ENCODE measurements around the gene TRIP10.
"Not testable (repeated sequence)": the region's sequence is repeated elsewhere in the genome, so short reads cannot be mapped to it uniquely, and the experiment has no call there.

TRIP10 gene

GRCh38 chr19:6700586-6701316, 38.7 kb upstream of the TRIP10 start:
- WGBS, 2 experiments (ENCODE audit: insufficient coverage in 2 of 2) = 79 to 93% methylated on average over 5 of the region's 8 CpGs
- no peaks in the 10 kb centered on the region for H3K36me3 ChIP-seq (ENCODE audit: control insufficient read depth, insufficient read depth, low read length)
- H3K4me3 ChIP-seq (ENCODE audit: extremely low read depth, insufficient read depth, low read length, poor library complexity, severe bottlenecking) = no peak overlapping the region
- no peaks in the 10 kb centered on the region for H3K9me3 ChIP-seq (ENCODE audit: control insufficient read depth, low read length)
- no peaks in the 10 kb centered on the region for H3K4me1 ChIP-seq (ENCODE audit: control insufficient read depth, insufficient read depth, low read length, poor library complexity, severe bottlenecking)
- no peak overlapping the region for H3K27ac ChIP-seq (ENCODE audit: low read depth, low read length, severe bottlenecking)

- Histone ChIP-seq H3K9me3 (ENCODE audit: control insufficient read depth, low read length) (no peaks in the 10 kb centered on the region), H3K36me3 (ENCODE audit: control insufficient read depth, insufficient read depth, low read length) (no peaks in the 10 kb centered on the region), H3K27ac (ENCODE audit: low read depth, low read length, severe bottlenecking) (no peak overlapping the region), H3K4me3 (ENCODE audit: extremely low read depth, insufficient read depth, low read length, poor library complexity, severe bottlenecking) (no peak overlapping the region), H3K4me1 (ENCODE audit: control insufficient read depth, insufficient read depth, low read length, poor library complexity, severe bottlenecking) (no peaks in the 10 kb centered on the region)
- WGBS, 2 experiments (ENCODE audit: insufficient coverage in 2 of 2) = 79 to 87% methylated on average over 6 to 8 of the region's 11 CpGs
These were observed 33.4 kb upstream of the TRIP10 start for GRCh38 chr19:6705931-6706632.

- 64% methylated on average over 2 of the region's 3 CpGs; no CpG with 5 or more reads in 1 of the 2 experiments for WGBS, 2 experiments (ENCODE audit: insufficient coverage in 2 of 2)
- Histone ChIP-seq H3K9me3 (ENCODE audit: control insufficient read depth, low read length) (no peaks in the 10 kb centered on the region), H3K36me3 (ENCODE audit: control insufficient read depth, insufficient read depth, low read length) (no peaks in the 10 kb centered on the region), H3K4me1 (ENCODE audit: control insufficient read depth, insufficient read depth, low read length, poor library complexity, severe bottlenecking) (no peaks in the 10 kb centered on the region), H3K4me3 (ENCODE audit: extremely low read depth, insufficient read depth, low read length, poor library complexity, severe bottlenecking) (no peak overlapping the region), H3K27ac (ENCODE audit: low read depth, low read length, severe bottlenecking) (no peak overlapping the region)
These were observed 32.9 kb upstream of the TRIP10 start for GRCh38 chr19:6706633-6706958.

- Histone ChIP-seq H3K27ac (ENCODE audit: low read depth, low read length, severe bottlenecking) (no peak overlapping the region), H3K4me1 (ENCODE audit: control insufficient read depth, insufficient read depth, low read length, poor library complexity, severe bottlenecking) (no peaks in the 10 kb centered on the region), H3K9me3 (ENCODE audit: control insufficient read depth, low read length) (no peaks in the 10 kb centered on the region), H3K4me3 (ENCODE audit: extremely low read depth, insufficient read depth, low read length, poor library complexity, severe bottlenecking) (no peak overlapping the region), H3K36me3 (ENCODE audit: control insufficient read depth, insufficient read depth, low read length) (no peaks in the 10 kb centered on the region)
- whole genome bisulfite sequencing, 2 experiments (ENCODE audit: insufficient coverage in 2 of 2) = 89 to 94% methylated on average over 31 of the region's 44 CpGs
These were observed 32.3 kb upstream of the TRIP10 start for GRCh38 chr19:6707011-6707657.

GRCh38 chr19:6707658-6708018, 31.8 kb upstream of the TRIP10 start:
- WGBS, 2 experiments (ENCODE audit: insufficient coverage in 2 of 2) = 83 to 89% methylated on average over 14 to 16 of the region's 16 CpGs

GRCh38 chr19:6708346-6708745, 31.1 kb upstream of the TRIP10 start:
- 85 to 100% methylated on average over 2 to 3 of the region's 3 CpGs for WGBS, 2 experiments (ENCODE audit: insufficient coverage in 2 of 2)
- H3K36me3 ChIP-seq (ENCODE audit: control insufficient read depth, insufficient read depth, low read length) = no peaks in the 10 kb centered on the region
- H3K4me3 ChIP-seq (ENCODE audit: extremely low read depth, insufficient read depth, low read length, poor library complexity, severe bottlenecking) = no peak overlapping the region
- H3K27ac ChIP-seq (ENCODE audit: low read depth, low read length, severe bottlenecking) = no peak overlapping the region
- no peaks in the 10 kb centered on the region for H3K4me1 ChIP-seq (ENCODE audit: control insufficient read depth, insufficient read depth, low read length, poor library complexity, severe bottlenecking)
- H3K9me3 ChIP-seq (ENCODE audit: control insufficient read depth, low read length) = no peaks in the 10 kb centered on the region

More at GRCh38 chr19:6707658-6708018, 31.8 kb upstream of the TRIP10 start:
- Histone ChIP-seq H3K4me1 (ENCODE audit: control insufficient read depth, insufficient read depth, low read length, poor library complexity, severe bottlenecking) (no peaks in the 10 kb centered on the region), H3K4me3 (ENCODE audit: extremely low read depth, insufficient read depth, low read length, poor library complexity, severe bottlenecking) (no peak overlapping the region), H3K9me3 (ENCODE audit: control insufficient read depth, low read length) (no peaks in the 10 kb centered on the region), H3K36me3 (ENCODE audit: control insufficient read depth, insufficient read depth, low read length) (no peaks in the 10 kb centered on the region), H3K27ac (ENCODE audit: low read depth, low read length, severe bottlenecking) (no peak overlapping the region)

GRCh38 chr19:6708913-6709312, 30.6 kb upstream of the TRIP10 start:
- H3K4me3 ChIP-seq (ENCODE audit: extremely low read depth, insufficient read depth, low read length, poor library complexity, severe bottlenecking); H3K4me1 ChIP-seq (ENCODE audit: control insufficient read depth, insufficient read depth, low read length, poor library complexity, severe bottlenecking); H3K36me3 ChIP-seq (ENCODE audit: control insufficient read depth, insufficient read depth, low read length); H3K9me3 ChIP-seq (ENCODE audit: control insufficient read depth, low read length); H3K27ac ChIP-seq (ENCODE audit: low read depth, low read length, severe bottlenecking): not testable (repeated sequence)
- WGBS, 2 experiments (ENCODE audit: insufficient coverage in 2 of 2) = 86 to 93% methylated on average over 9 to 12 of the region's 12 CpGs

- no peaks in the 10 kb centered on the region for H3K4me1 ChIP-seq (ENCODE audit: control insufficient read depth, insufficient read depth, low read length, poor library complexity, severe bottlenecking)
- WGBS, 2 experiments (ENCODE audit: insufficient coverage in 2 of 2) = 43 to 52% methylated on average over 4 to 14 of the region's 14 CpGs
- H3K9me3 ChIP-seq (ENCODE audit: control insufficient read depth, low read length) = no peaks in the 10 kb centered on the region
- no peaks in the 10 kb centered on the region for H3K36me3 ChIP-seq (ENCODE audit: control insufficient read depth, insufficient read depth, low read length)
- no peak overlapping the region for H3K4me3 ChIP-seq (ENCODE audit: extremely low read depth, insufficient read depth, low read length, poor library complexity, severe bottlenecking)
- no peak overlapping the region for H3K27ac ChIP-seq (ENCODE audit: low read depth, low read length, severe bottlenecking)
These were observed 29.9 kb upstream of the TRIP10 start for GRCh38 chr19:6709549-6709948.

- WGBS, 2 experiments (ENCODE audit: insufficient coverage in 2 of 2) = 32 to 38% methylated on average over 19 to 23 of the region's 30 CpGs
- Histone ChIP-seq H3K4me1 (ENCODE audit: control insufficient read depth, insufficient read depth, low read length, poor library complexity, severe bottlenecking) (no peaks in the 10 kb centered on the region), H3K27ac (ENCODE audit: low read depth, low read length, severe bottlenecking) (no peak overlapping the region), H3K4me3 (ENCODE audit: extremely low read depth, insufficient read depth, low read length, poor library complexity, severe bottlenecking) (no peak overlapping the region), H3K36me3 (ENCODE audit: control insufficient read depth, insufficient read depth, low read length) (no peaks in the 10 kb centered on the region), H3K9me3 (ENCODE audit: control insufficient read depth, low read length) (no peaks in the 10 kb centered on the region)
These were observed 29.0 kb upstream of the TRIP10 start for GRCh38 chr19:6710273-6711077.

GRCh38 chr19:6711078-6711361, 28.5 kb upstream of the TRIP10 start:
- no peaks in the 10 kb centered on the region for H3K9me3 ChIP-seq (ENCODE audit: control insufficient read depth, low read length)
- H3K4me3 ChIP-seq (ENCODE audit: extremely low read depth, insufficient read depth, low read length, poor library complexity, severe bottlenecking) = no peak overlapping the region

More at GRCh38 chr19:6711078-6711361, 28.5 kb upstream of the TRIP10 start:
- H3K27ac ChIP-seq (ENCODE audit: low read depth, low read length, severe bottlenecking) = no peak overlapping the region
- H3K36me3 ChIP-seq (ENCODE audit: control insufficient read depth, insufficient read depth, low read length) = no peaks in the 10 kb centered on the region
- WGBS, 2 experiments (ENCODE audit: insufficient coverage in 2 of 2) = 65 to 71% methylated on average over 9 of the region's 9 CpGs
- H3K4me1 ChIP-seq (ENCODE audit: control insufficient read depth, insufficient read depth, low read length, poor library complexity, severe bottlenecking) = no peaks in the 10 kb centered on the region
